ENCODE measurements around the gene ATP13A3. TPM values are rescaled to one million over a fixed set of nuclear protein-coding genes. Genes with fewer than 3 reads are reported as not detected.

The ATP13A3 gene
- total and polyA plus RNA-seq, 2 experiments from 2014 or later = 20.0 to 202 TPM

GRCh38 chr3:194389269-194389668 lies 97.5 kb downstream of the ATP13A3 start:
- Mint-ChIP-seq H3K27me3 (ENCODE audit: insufficient read depth, low read depth, poor library complexity) (peaks cover 5% of the 10 kb centered on the region), H3K9me3 (peaks cover 10% of the 10 kb centered on the region; the same call in 2 of the 3 replicates), H3K4me1 (peaks cover 2% of the 10 kb centered on the region; the same call in 2 of the 3 replicates), H3K36me3 (ENCODE audit: low read depth) (no peaks in the 10 kb centered on the region), H3K4me3 (no peak overlapping the region), H3K27ac (no peak overlapping the region)
- no peak overlapping the region for H3K4me3 ChIP-seq
- no peaks in the 10 kb centered on the region; the same call in 1 of the 2 replicates for H3K36me3 ChIP-seq (ENCODE audit: insufficient read depth)
- ATAC-seq (no peak), DNase-seq (ENCODE audit: low spot score) (no peak)
- no peaks in the 10 kb centered on the region for H3K9me2 ChIP-seq (ENCODE audit: insufficient read depth)
- H3K79me2 ChIP-seq (replicated peaks; ENCODE audit: insufficient read depth) = no peaks in the 10 kb centered on the region
- H4K20me1 ChIP-seq (replicated peaks; ENCODE audit: insufficient read depth) = no peaks in the 10 kb centered on the region
- no peaks in the 10 kb centered on the region for H3K4me1 ChIP-seq (ENCODE audit: insufficient read depth)
- no peak overlapping the region for H3K27ac ChIP-seq (ENCODE audit: low read depth)
- no peak overlapping the region for H3K4me2 ChIP-seq
- H2AFZ ChIP-seq = no peak overlapping the region
- TF ChIP-seq EZH2 (IDR thresholded peaks at IDR 0.05; ENCODE audit: low read depth, unreplicated experiment) (no peak), ZNF462 (CRISPR knock-in tag; IDR thresholded peaks at IDR 0.05) (no peak), JUNB (IDR thresholded peaks at IDR 0.05; ENCODE audit: unreplicated experiment) (no peak), ETS1 (IDR thresholded peaks at IDR 0.05) (no peak), POLR2AphosphoS5 (IDR thresholded peaks at IDR 0.05; ENCODE audit: low read depth) (no peak)
- no peaks in the 10 kb centered on the region for H3K27me3 ChIP-seq (ENCODE audit: insufficient read depth)
- H3F3A ChIP-seq (replicated peaks; ENCODE audit: low read depth) = no peaks in the 10 kb centered on the region
